ENCODE results near the gene PRF1. TPM values are rescaled to one million over a fixed set of nuclear protein-coding genes. Genes with fewer than 3 reads are reported as not detected.
A peak's percentile ranks its signal among the peaks of the same experiment; 100 is the strongest.

PRF1 gene
- total and polyA plus RNA-seq, 2 donors from 2014 or later = 1.4 to 8.8 TPM

GRCh38 chr10:70558871-70559810, 43.4 kb downstream of the PRF1 start:
- H3K4me1 ChIP-seq (ENCODE audit: control insufficient read depth in 2 of 3, insufficient read depth in 2 of 3, low read depth in 1 of 3, low read length in 3 of 3) = peaks cover 0 to 3% (median 0%) of the 10 kb centered on the region in 3 donors
- intact Hi-C loops (cut with DNase I) = no loop called here
- H3K36me3 ChIP-seq (ENCODE audit: control insufficient read depth in 2 of 3, insufficient read depth in 3 of 3, low read length in 3 of 3) = no peaks in the 10 kb centered on the region
- no peaks in the 10 kb centered on the region for H3K27me3 ChIP-seq (ENCODE audit: control insufficient read depth, insufficient read depth, low read length)
- TF ChIP-seq CTCF (IDR thresholded peaks at IDR 0.05; ENCODE audit: borderline replicate concordance, extremely low read depth, insufficient read depth) = peak; percentile 44
- no peak overlapping the region for H3K9ac ChIP-seq (ENCODE audit: low read length in 3 of 3)
- H3K4me3 ChIP-seq (ENCODE audit: low read length in 3 of 3) = no peak overlapping the region
- H3K9me3 ChIP-seq (ENCODE audit: control insufficient read depth in 2 of 3, insufficient read depth in 1 of 3, low read length in 3 of 3) = no peaks in the 10 kb centered on the region
- DNase-seq (peak; percentile 59 to 80 (median 70)), FAIRE-seq (no peak)
- H3K27ac ChIP-seq (ENCODE audit: low read depth in 2 of 2, low read length in 2 of 2) = no peak overlapping the region

- peak in 2 of 5 donors; percentile 29 to 34 for DNase-seq
- Histone ChIP-seq H3K36me3 (ENCODE audit: control insufficient read depth in 2 of 3, insufficient read depth in 3 of 3, low read length in 3 of 3) (no peaks in the 10 kb centered on the region), H3K4me3 (ENCODE audit: low read length in 3 of 3) (no peak overlapping the region), H3K27ac (ENCODE audit: low read depth in 2 of 2, low read length in 2 of 2) (no peak overlapping the region), H3K9me3 (ENCODE audit: control insufficient read depth in 2 of 3, insufficient read depth in 1 of 3, low read length in 3 of 3) (no peaks in the 10 kb centered on the region), H3K9ac (ENCODE audit: low read length in 3 of 3) (no peak overlapping the region), H3K27me3 (ENCODE audit: control insufficient read depth, insufficient read depth, low read length) (no peaks in the 10 kb centered on the region), H3K4me1 (ENCODE audit: control insufficient read depth in 2 of 3, insufficient read depth in 2 of 3, low read depth in 1 of 3, low read length in 3 of 3) (peaks cover 0 to 3% (median 0%) of the 10 kb centered on the region in 3 donors)
- intact Hi-C loops (cut with DNase I) = no loop called here
- TF ChIP-seq CTCF (IDR thresholded peaks at IDR 0.05; ENCODE audit: borderline replicate concordance, extremely low read depth, insufficient read depth) = no peak
- FAIRE-seq = no peak
Observed at GRCh38 chr10:70558295-70558694, 44.2 kb downstream of the PRF1 start.

- intact Hi-C loops (cut with DNase I) = no loop called here
- DNase-seq = peak in 1 of 5 donors; percentile 22
Observed at GRCh38 chr10:70557876-70558275, 44.7 kb downstream of the PRF1 start.

More at GRCh38 chr10:70557876-70558275, 44.7 kb downstream of the PRF1 start:
- no peaks in the 10 kb centered on the region for H3K27me3 ChIP-seq (ENCODE audit: control insufficient read depth, insufficient read depth, low read length)
- peaks cover 0 to 3% (median 0%) of the 10 kb centered on the region in 3 donors for H3K36me3 ChIP-seq (ENCODE audit: control insufficient read depth in 2 of 3, insufficient read depth in 3 of 3, low read length in 3 of 3)
- H3K9ac ChIP-seq (ENCODE audit: low read length in 3 of 3) = no peak overlapping the region
- H3K4me1 ChIP-seq (ENCODE audit: control insufficient read depth in 2 of 3, insufficient read depth in 2 of 3, low read depth in 1 of 3, low read length in 3 of 3) = peaks cover 0 to 3% (median 0%) of the 10 kb centered on the region in 3 donors
- H3K27ac ChIP-seq (ENCODE audit: low read depth in 2 of 2, low read length in 2 of 2) = no peak overlapping the region
- FAIRE-seq = no peak
- H3K4me3 ChIP-seq (ENCODE audit: low read length in 3 of 3) = no peak overlapping the region
- H3K9me3 ChIP-seq (ENCODE audit: control insufficient read depth in 2 of 3, insufficient read depth in 1 of 3, low read length in 3 of 3) = no peaks in the 10 kb centered on the region
- no peak for TF ChIP-seq CTCF (IDR thresholded peaks at IDR 0.05; ENCODE audit: borderline replicate concordance, extremely low read depth, insufficient read depth)

Data from kidney (tissue), 14 donors.